HG02798 (cell line): ENCODE results near the gene INHBC.

Source experiments
- ATAC-seq: cut with Tn5 transposase; IDR thresholded peaks from one replicate; pipeline ENCODE4 v1.9.1; 2021; ENCODE audit warnings: mild to moderate bottlenecking; ENCODE audit not compliant: unreplicated experiment, poor library complexity

INHBC gene

GRCh38 chr12:57500213-57500612 is 65.6 kb downstream of the INHBC start:
- ATAC-seq: no peak
